CD4-positive, alpha-beta T cell (primary cell): ENCODE measurements around the gene TESK2. TPM values are rescaled to one million over a fixed set of nuclear protein-coding genes. Genes with fewer than 3 reads are reported as not detected.

Experiments used
- ATAC-seq: fragments of 200-7000 bp; cut with Tn5 transposase; one replicate; pipeline ENCODE4 v1.10.0; 2022; ENCODE audit warnings: mild to moderate bottlenecking; ENCODE audit not compliant: poor library complexity
- CTCF ChIA-PET: fragments of 350-600 bp; sonication (Branson Sonifier 250); formaldehyde crosslinking; loops from one replicate; lab custom pipeline; 2021; ENCODE audit warnings: antibody characterized with exemption, inconsistent platforms; lab: Charles Lee
- POLR2A ChIA-PET: fragments of 350-600 bp; sonication (Branson Sonifier 250); formaldehyde crosslinking; loops from one replicate; lab custom pipeline; 2021; ENCODE audit warnings: antibody characterized with exemption, inconsistent platforms; lab: Charles Lee
- DNase-seq, 14 experiments: peaks; one replicate each; pipeline ENCODE4 v3.0.0-alpha.2; 2013 to 2020; ENCODE audit warnings: mixed read lengths in 2 of 14
- H3K27ac ChIP-seq, 2 donors: one replicate each; pipeline versions ENCODE4 v1.5.1 to v1.7.0; 2013; ENCODE audit warnings: low read length in 2 of 2, low read depth in 1 of 2, mild to moderate bottlenecking in 1 of 2
- H3K27me3 ChIP-seq, 2 experiments: 1 replicate in 1 of 2; 2 replicates in 1 of 2; pipeline versions ENCODE4 v1.6.1 to v1.7.0; 2013; ENCODE audit warnings: low read length in 2 of 2, control low read depth in 1 of 2, mild to moderate bottlenecking in 1 of 2, moderate library complexity in 1 of 2; ENCODE audit not compliant: insufficient read depth in 2 of 2, control insufficient read depth in 1 of 2
- H3K36me3 ChIP-seq: one replicate; pipeline ENCODE4 v1.6.1; 2013; ENCODE audit warnings: low read length, control low read depth; ENCODE audit not compliant: insufficient read depth
- H3K4me1 ChIP-seq: one replicate; pipeline ENCODE4 v1.6.1; 2013; ENCODE audit warnings: low read length, control low read depth; ENCODE audit not compliant: insufficient read depth
- H3K4me3 ChIP-seq: one replicate; pipeline ENCODE4 v1.5.1; 2013; ENCODE audit warnings: mild to moderate bottlenecking, low read length, moderate library complexity
- H3K9me3 ChIP-seq, 2 experiments: 1 replicate in 1 of 2; 2 replicates in 1 of 2; pipeline versions ENCODE4 v1.6.1 to v1.7.0; 2013; ENCODE audit warnings: low read length in 2 of 2, mild to moderate bottlenecking in 2 of 2, control low read depth in 1 of 2, moderate library complexity in 1 of 2; ENCODE audit not compliant: control insufficient read depth in 1 of 2, insufficient read depth in 1 of 2
- H3K27ac Mint-ChIP-seq: one replicate; pipeline ENCODE4 v1.8.0; 2020; ENCODE audit warnings: mixed read lengths
- H3K27me3 Mint-ChIP-seq: one replicate; pipeline ENCODE4 v1.8.0; 2021; ENCODE audit warnings: mixed read lengths
- H3K36me3 Mint-ChIP-seq: one replicate; pipeline ENCODE4 v1.8.0; 2021; ENCODE audit warnings: low read depth, mixed read lengths
- H3K4me1 Mint-ChIP-seq: one replicate; pipeline ENCODE4 v1.8.0; 2021; ENCODE audit warnings: low read depth, mixed read lengths
- H3K4me3 Mint-ChIP-seq: one replicate; pipeline ENCODE4 v1.8.0; 2020; ENCODE audit warnings: mild to moderate bottlenecking, mixed read lengths
- H3K9me3 Mint-ChIP-seq: one replicate; pipeline ENCODE4 v1.8.0; 2020; ENCODE audit warnings: mixed read lengths
- CTCF ChIP-seq: fragments of 200-600 bp; IDR thresholded peaks from one replicate; pipeline ENCODE4 v1.8.0; 2022; ENCODE audit warnings: antibody characterized with exemption, mild to moderate bottlenecking
- intact Hi-C, 2 experiments: fragments of 100-400 bp; cut with DNase I in 1 of 2; cut with micrococcal nuclease in 1 of 2; formaldehyde crosslinking; loops; one replicate each; pipeline versions ENCODE4 v1.15.1 to v1.9.0; 2023 to 2025; cut with DNase I, micrococcal nuclease
- total RNA-seq, 174 experiments: library from RNA in 2 of 174; stranded (reverse) in 2 of 174; gene quantifications; one replicate each; pipeline ENCODE4 v1.2.3 and lab custom pipeline; 2021 to 2026

Gene TESK2
- total RNA-seq, 2 experiments from 2014 or later: 2.8 to 3.4 TPM

DNA sequence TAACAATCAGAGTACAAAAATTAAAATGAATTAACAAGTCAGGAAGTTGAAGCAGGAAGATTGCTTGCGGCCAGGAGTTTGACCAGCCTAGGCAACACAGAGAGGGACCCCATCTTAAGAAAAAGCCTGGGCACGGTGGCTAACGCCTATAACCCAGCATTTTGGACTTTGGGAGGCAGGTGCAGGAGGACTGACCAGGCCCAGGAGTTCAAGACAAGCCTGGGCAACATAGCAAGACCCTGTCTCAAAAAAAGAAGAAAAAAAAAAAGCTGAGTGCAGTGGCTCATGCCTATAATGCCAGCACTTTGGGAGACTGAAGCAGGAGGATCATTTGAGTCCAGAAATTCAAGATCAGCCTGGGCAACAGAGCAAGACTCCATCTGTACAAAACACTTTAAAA, 38.5 kb downstream of the TESK2 start:
- Histone ChIP-seq H3K27ac (no peak overlapping the region), H3K27me3 (no peaks in the 10 kb centered on the region), H3K36me3 (peaks cover 3% of the 10 kb centered on the region), H3K9me3 (no peaks in the 10 kb centered on the region), H3K4me3 (no peak overlapping the region), H3K4me1 (no peaks in the 10 kb centered on the region)
- no peak overlapping the region for H3K4me3 Mint-ChIP-seq
- H3K36me3 Mint-ChIP-seq: peaks cover 5% of the 10 kb centered on the region
- intact Hi-C loops: no loop called here
- ATAC-seq (no peak), DNase-seq (no peak)
- no peak for TF ChIP-seq CTCF
- H3K27ac Mint-ChIP-seq: no peak overlapping the region
- H3K9me3 Mint-ChIP-seq: no peaks in the 10 kb centered on the region
- ChIA-PET CTCF (no interaction called here), POLR2A (no interaction called here)
- H3K27me3 Mint-ChIP-seq: no peaks in the 10 kb centered on the region
- no peaks in the 10 kb centered on the region for H3K4me1 Mint-ChIP-seq

DNA sequence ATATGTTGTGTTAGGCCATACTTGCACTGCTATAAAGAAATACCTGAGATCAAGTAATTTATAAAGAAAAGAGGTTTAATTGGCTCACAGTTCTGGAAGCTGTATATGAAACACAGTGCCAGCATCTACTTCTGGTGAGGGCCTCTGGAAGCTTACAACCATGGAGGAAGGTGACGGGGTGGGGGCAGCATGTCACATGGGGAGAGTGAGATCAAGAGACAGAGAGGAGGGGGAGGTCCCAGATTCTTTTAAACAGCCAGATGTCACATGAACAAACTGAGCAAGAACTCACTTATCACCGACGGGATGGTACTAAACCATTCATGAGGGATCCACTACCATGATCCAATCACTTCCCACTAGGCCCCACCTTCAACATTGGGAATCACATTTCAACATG, 42.6 kb downstream of the TESK2 start:
- intact Hi-C loops: no loop called here
- no peak for TF ChIP-seq CTCF
- no peaks in the 10 kb centered on the region for H3K9me3 Mint-ChIP-seq

DNA sequence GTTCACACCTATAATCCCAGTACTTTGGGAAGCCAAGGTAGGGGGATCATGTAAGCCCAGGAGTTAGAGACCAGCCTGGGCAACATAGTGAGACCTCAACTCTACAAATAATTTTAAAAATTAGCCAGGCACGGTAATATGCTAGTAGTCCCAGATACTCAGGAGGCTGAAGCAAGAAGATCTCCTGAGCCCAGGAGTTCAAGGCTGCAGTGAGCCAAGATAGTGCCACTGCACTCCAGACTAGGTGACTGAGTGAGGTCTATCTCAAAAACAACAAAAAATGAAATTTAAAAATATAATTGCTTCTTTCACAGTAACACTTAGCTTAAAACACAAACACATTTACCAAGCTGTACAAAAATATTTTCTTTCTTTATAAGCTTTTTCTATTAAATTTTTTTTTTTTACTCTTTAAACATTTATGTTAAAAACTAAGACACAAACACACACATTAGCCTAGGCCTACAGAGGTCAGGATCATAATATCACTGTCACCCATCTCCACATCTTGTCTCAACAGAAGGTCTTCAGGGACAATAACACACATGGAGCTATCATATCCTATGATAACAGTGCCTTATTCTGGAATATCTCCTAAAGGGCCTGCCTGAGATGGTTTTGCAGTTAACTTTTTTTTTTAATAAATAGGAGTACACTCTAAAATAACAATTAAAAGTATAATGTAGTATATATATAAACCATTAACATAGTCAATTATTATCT, 43.9 kb downstream of the TESK2 start:
- H3K27me3 Mint-ChIP-seq: no peaks in the 10 kb centered on the region
- Histone ChIP-seq H3K4me3 (no peak overlapping the region), H3K4me1 (no peaks in the 10 kb centered on the region), H3K27me3 (no peaks in the 10 kb centered on the region), H3K9me3 (no peaks in the 10 kb centered on the region), H3K36me3 (no peaks in the 10 kb centered on the region), H3K27ac (no peak overlapping the region)
- TF ChIP-seq CTCF: no peak
- no peaks in the 10 kb centered on the region for H3K9me3 Mint-ChIP-seq
- ChIA-PET POLR2A (interaction anchor here (1.6 kb wide), 1 partner anchor 138 kb away, joined by 3 read pairs; no protein-coding TSS in a partner anchor), CTCF (no interaction called here)
- no peak overlapping the region for H3K4me3 Mint-ChIP-seq
- intact Hi-C loops: no loop called here
- no peak overlapping the region for H3K27ac Mint-ChIP-seq
- ATAC-seq (no peak), DNase-seq (no peak)
- no peaks in the 10 kb centered on the region for H3K4me1 Mint-ChIP-seq
- peaks cover 1% of the 10 kb centered on the region for H3K36me3 Mint-ChIP-seq

More for the DNA sequence above, 42.6 kb downstream of the TESK2 start:
- Mint-ChIP-seq H3K4me1 (no peaks in the 10 kb centered on the region), H3K27ac (no peak overlapping the region), H3K4me3 (no peak overlapping the region), H3K36me3 (peaks cover 5% of the 10 kb centered on the region), H3K27me3 (no peaks in the 10 kb centered on the region)
- Histone ChIP-seq H3K27ac (no peak overlapping the region), H3K36me3 (no peaks in the 10 kb centered on the region), H3K4me3 (no peak overlapping the region), H3K27me3 (no peaks in the 10 kb centered on the region), H3K9me3 (no peaks in the 10 kb centered on the region), H3K4me1 (no peaks in the 10 kb centered on the region)
- POLR2A ChIA-PET: no interaction called here
- CTCF ChIA-PET: interaction anchor here (1.7 kb wide), 1 partner anchor 41 kb away, joined by 3 read pairs; no protein-coding TSS in a partner anchor
- DNase-seq (no peak), ATAC-seq (no peak)
